Measurements from ENCODE around the gene ABHD15.

- no peak for TF ChIP-seq PAX5 (IDR thresholded peaks at IDR 0.05; ENCODE audit: insufficient read depth, low read length, severe bottlenecking)
- TF ChIP-seq POLR2A (IDR thresholded peaks at IDR 0.05; ENCODE audit: low read depth, low read length) = no peak
- TF ChIP-seq TAF1 (IDR thresholded peaks at IDR 0.05; ENCODE audit: low read depth, low read length) = no peak
- TF ChIP-seq POU2F2 (IDR thresholded peaks at IDR 0.05; ENCODE audit: low read depth, low read length) = no peak
- no peak for TF ChIP-seq SPI1 (IDR thresholded peaks at IDR 0.05; ENCODE audit: low read depth, low read length)
Observed at GRCh38 chr17:29549177-29549923, 17.5 kb downstream of the ABHD15 start.

Data from GM12891 (cell line).